CD4-positive, alpha-beta T cell treated with Interleukin-2 at 100 ng/mL for 4 hours (primary cell): ENCODE measurements around the gene FAM53B.
A peak's percentile ranks its signal among the peaks of the same experiment; 100 is the strongest.

Experiments used
- DNase-seq: peaks from one replicate; pipeline ENCODE4 v3.0.0-alpha.2; 2020; ENCODE audit warnings: low spot score

FAM53B gene

GRCh38 chr10:124697443-124697836 lies 46.7 kb downstream of the FAM53B start:
- DNase-seq = no peak

DNA sequence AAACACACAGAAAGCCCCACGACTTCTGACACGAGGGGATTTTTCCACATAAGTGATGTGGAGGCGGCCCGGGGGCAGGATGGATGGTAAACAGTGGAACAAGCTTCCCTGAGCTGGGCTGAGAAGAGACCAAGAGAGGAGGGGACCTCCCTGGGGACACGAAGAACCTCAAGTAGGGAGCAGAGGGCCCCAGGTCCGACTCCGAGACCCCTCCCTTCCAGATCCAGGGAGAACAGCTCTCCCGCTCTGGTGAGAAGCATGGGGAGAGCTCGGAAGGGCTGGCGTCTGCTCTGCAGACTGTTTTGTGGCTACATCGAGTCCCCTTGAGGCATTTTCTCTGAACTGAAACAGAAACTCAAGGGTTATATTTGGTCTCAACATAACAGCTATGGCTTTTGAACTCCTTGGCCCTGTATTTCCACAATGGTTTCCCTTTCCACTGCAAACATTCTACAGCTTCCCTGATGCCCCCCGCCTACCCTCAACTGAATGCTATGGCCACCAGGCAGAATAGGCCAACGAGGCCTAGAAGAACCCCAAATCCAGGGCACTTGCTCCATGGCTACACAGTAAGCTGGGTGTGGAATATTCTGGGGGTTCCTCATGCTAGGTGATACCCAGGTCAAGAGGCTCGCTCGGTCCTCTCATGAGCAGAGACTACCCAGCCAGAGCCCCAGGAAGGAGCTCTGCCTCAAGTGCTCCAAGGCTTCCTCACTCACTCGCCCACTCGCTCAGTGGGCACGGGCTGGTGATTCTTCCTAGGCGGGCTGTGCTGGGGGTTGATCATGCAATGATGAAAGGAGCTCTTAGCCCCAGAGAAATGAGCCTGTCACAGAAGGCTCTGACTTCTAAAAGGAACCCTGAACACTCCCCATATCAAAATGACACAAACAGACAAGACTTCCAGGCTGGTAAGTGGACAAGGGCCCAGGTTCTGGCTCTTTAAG lies 47.5 kb downstream of the FAM53B start:
- peak; percentile 57 for DNase-seq

DNA sequence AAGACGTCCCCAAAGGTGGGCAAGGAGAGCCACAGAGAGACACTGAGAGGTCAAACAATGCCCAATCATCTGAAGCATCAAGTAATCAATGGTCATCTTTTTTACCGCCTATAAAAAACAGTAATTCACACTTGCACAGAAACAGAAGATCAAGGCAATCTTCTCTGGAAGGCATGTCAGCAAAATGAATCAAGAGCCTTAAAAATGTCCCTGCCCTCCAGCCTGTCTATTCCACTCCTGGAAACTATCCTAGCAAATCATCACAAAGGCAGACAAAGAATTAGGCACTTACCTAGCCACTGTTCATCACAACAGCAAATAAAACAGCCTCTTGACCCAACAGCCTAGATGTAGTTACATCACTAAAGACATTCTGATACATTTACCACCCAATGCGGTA lies 48.9 kb downstream of the FAM53B start:
- DNase-seq = no peak

DNA sequence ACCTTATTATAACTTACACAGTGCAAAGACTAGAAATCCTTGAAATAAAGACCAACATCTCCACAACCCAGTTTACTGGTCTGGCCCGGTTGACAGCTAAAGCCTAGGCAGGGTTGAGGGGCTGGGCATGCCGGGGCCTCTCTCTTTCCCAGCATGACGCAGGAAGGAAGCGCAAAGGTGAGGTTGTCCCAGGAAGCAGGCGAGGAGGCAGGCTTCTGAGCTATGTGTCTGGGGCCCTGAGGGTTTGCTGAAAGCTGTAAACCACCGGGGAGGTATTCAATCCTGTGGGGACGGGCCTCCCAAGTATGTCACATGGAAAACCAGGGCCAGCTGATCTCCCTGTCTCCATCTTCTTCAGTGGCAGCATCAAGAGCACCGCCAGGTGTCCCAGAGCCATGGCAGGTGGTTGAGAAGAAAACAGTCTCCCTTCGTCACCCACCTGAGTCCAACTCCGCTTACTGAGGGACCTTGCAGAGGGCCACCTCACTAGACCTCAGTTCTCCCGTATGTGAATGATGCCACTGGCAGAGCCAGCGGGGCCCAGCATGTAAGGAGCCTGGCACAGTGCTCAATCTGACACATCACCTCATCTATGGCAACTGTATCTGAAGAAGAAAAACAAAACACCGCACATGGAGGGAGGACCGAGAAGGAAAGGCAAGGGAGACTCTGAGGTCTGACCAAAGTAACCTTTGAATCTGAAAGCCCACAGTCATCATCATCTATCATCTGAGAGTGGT lies 49.5 kb downstream of the FAM53B start:
- DNase-seq = peak; percentile 47

DNA sequence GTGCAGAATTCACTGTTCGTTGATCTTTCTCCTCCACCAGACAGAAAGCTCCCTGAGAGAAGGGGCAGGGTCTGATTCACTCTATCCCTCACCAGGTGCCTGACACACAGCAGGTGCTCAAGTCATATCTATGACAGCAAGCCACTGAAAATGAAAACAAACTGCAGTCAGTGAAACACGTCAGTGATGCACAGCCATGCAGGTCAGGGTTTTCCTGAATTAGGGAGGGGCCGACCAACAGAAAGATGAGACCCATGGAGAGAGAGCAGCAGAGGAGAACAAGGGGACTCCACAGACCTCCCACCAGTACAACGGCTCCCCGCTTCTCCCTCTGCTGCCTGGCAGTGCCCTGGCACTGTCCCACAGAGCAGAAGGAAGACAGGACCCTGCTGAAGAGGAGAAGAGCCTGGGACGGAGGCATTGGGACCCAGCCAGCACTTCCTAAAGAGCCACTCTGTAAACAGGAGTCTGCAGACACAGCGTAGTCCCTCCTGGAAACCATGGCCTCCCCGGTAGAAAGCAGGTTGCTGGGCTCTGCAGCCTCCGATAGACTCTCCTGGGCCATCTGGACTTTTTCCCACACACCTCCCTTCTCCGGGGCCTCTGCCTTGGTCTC lies 50.3 kb downstream of the FAM53B start:
- DNase-seq = peak; percentile 52

- DNase-seq = no peak
Measured at GRCh38 chr10:124693396-124693795, 50.8 kb downstream of the FAM53B start.

DNA sequence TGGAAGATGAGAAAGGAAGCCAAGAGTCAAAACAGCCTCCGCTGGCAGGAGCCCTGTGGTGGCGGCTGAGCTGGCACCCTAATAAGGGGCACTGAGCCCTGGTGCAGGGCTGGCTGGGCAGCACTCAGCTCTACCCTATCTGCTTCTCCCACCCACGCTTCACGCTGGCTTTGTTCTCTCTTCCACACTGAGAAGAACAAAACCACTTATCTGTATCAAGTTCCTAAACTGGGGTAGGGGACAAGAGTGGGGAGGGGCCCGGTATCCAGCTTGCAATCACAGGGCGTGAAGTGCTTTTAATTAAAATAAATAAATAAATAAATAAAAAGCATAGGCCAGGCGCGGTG lies 52.1 kb downstream of the FAM53B start:
- no peak for DNase-seq

- DNase-seq = no peak
Measured at GRCh38 chr10:124691421-124692099, 52.6 kb downstream of the FAM53B start.

- DNase-seq = no peak
Measured at GRCh38 chr10:124691002-124691401, 53.2 kb downstream of the FAM53B start.

DNA sequence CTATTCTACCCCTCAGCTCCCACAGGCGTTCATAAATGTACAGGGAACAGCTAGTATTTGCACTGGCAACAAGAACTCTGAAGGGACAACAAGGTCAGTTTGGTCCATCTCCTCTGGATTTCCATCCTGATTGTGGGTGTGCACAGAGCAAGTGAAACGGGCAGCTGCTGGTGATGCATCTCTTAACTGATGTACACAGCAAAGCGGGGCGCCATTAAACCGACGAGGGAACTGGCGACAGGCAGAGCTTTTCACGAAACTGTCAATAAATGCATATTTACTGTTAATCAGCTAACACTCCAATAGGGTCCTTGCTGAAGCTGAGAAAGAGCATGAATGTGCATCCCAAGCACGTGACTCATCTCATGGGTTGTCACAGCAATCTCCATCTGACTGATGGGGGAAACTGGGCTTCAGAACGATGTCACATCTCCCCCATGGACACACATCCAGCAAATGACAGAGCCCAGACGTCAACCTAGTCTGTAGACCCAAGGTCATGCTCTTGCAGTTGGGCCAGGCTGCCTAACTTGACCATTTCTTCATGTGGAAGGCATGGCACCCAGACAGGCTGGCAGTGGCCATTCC lies 54.2 kb downstream of the FAM53B start:
- DNase-seq = no peak

GRCh38 chr10:124688889-124689670 lies 55.1 kb downstream of the FAM53B start:
- DNase-seq = peak; percentile 85

- DNase-seq = no peak
Measured at GRCh38 chr10:124688386-124688785, 55.8 kb downstream of the FAM53B start.

GRCh38 chr10:124686707-124687376 lies 57.3 kb downstream of the FAM53B start:
- DNase-seq = no peak

GRCh38 chr10:124685261-124685660 lies 58.9 kb downstream of the FAM53B start:
- DNase-seq = no peak

- no peak for DNase-seq
Measured at GRCh38 chr10:124683814-124684213, 60.4 kb downstream of the FAM53B start.

- DNase-seq = no peak
Measured at GRCh38 chr10:124681626-124682552, 62.3 kb downstream of the FAM53B start.

DNA sequence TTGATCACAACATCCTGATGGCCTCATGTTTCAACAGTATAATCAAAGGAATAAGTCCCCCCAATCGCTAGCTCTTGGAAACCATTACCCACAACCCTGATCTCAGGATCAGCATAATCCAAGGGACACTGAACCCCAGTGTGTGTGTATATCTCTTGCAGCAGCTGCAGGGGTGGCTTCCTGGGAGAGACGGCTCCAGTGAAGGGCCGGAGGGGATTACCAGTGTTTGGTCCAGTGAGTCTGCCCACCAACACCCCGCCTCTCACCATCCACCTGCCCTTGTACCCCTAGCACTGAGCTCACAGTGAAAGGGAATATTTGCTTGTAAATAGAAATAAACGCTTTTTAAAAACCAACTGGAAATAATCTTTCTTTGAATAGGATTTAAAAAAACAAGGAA lies 63.1 kb downstream of the FAM53B start:
- DNase-seq = no peak

GRCh38 chr10:124680675-124681074 lies 63.5 kb downstream of the FAM53B start:
- DNase-seq = no peak

DNA sequence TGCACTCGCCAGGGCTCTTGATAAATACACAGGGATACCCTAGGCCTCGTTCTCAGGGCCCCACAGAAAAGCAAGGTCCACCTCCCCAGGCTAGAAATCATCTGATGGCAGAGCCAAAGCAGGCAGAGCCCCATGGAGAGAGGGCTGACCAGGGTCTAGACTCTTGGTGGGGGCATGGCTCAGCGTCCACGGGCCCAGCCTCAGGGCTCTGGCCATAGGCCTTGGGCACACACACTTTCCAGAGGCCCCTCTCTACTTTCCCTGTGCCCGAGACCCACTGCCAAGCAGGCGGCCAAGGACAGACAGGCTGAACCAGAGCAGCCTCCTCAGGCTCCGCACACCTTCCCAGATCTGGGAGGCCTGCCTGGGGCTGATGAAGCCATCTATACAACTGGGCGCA lies 64.8 kb downstream of the FAM53B start:
- no peak for DNase-seq
